ENCODE results near the gene EFNA5.

- TF ChIP-seq YY1 (IDR thresholded peaks at IDR 0.05) (no peak), CTCF (IDR thresholded peaks at IDR 0.05; ENCODE audit: low read depth, low read length, missing input control) (no peak), RXRA (IDR thresholded peaks at IDR 0.05) (no peak), EGR1 (IDR thresholded peaks at IDR 0.05; ENCODE audit: low read depth in 2 of 2) (no peak), SP1 (IDR thresholded peaks at IDR 0.05) (no peak), GABPA (IDR thresholded peaks at IDR 0.05 in 1 of 2, conservative IDR thresholded peaks at IDR 0.05 in 1 of 2) (no peak), MAX (IDR thresholded peaks at IDR 0.05) (no peak), JUND (IDR thresholded peaks at IDR 0.05) (no peak), RAD21 (IDR thresholded peaks at IDR 0.05) (no peak), TAF1 (conservative IDR thresholded peaks at IDR 0.05) (no peak)
- TF ChIP-seq, protein P1, sequence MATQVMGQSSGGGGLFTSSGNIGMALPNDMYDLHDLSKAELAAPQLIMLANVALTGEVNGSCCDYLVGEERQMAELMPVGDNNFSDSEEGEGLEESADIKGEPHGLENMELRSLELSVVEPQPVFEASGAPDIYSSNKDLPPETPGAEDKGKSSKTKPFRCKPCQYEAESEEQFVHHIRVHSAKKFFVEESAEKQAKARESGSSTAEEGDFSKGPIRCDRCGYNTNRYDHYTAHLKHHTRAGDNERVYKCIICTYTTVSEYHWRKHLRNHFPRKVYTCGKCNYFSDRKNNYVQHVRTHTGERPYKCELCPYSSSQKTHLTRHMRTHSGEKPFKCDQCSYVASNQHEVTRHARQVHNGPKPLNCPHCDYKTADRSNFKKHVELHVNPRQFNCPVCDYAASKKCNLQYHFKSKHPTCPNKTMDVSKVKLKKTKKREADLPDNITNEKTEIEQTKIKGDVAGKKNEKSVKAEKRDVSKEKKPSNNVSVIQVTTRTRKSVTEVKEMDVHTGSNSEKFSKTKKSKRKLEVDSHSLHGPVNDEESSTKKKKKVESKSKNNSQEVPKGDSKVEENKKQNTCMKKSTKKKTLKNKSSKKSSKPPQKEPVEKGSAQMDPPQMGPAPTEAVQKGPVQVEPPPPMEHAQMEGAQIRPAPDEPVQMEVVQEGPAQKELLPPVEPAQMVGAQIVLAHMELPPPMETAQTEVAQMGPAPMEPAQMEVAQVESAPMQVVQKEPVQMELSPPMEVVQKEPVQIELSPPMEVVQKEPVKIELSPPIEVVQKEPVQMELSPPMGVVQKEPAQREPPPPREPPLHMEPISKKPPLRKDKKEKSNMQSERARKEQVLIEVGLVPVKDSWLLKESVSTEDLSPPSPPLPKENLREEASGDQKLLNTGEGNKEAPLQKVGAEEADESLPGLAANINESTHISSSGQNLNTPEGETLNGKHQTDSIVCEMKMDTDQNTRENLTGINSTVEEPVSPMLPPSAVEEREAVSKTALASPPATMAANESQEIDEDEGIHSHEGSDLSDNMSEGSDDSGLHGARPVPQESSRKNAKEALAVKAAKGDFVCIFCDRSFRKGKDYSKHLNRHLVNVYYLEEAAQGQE (IDR thresholded peaks at IDR 0.05) = no peak
Measured at GRCh38 chr5:107476783-107477182, 194.0 kb downstream of the EFNA5 start.

Measured in liver (tissue), 3 donors.